OCI-LY1 (cell line): ENCODE data around the gene DCTD.

Experiments used
- H2AFZ ChIP-seq: fragments of 200-600 bp; sonication (generic), shearing (Covaris generic); 2 replicates; pipeline ENCODE4 v1.6.0; 2014; ENCODE audit warnings: antibody characterized with exemption, mild to moderate bottlenecking, low read length
- H3F3A ChIP-seq: fragments of 200-600 bp; sonication (generic), shearing (Covaris generic); 2 replicates; pipeline ENCODE4 v1.6.0; 2014; ENCODE audit warnings: mild to moderate bottlenecking, antibody characterized with exemption, low read length, moderate library complexity; ENCODE audit not compliant: insufficient read depth
- H3K27ac ChIP-seq: fragments of 200-600 bp; sonication (generic); 2 replicates; pipeline ENCODE4 v1.5.1; 2014; ENCODE audit warnings: low read length, mixed run types, mild to moderate bottlenecking, low read depth; ENCODE audit not compliant: poor library complexity, severe bottlenecking
- H3K27me3 ChIP-seq: fragments of 200-600 bp; sonication (generic); 2 replicates; pipeline ENCODE4 v1.6.0; 2014; ENCODE audit warnings: antibody characterized with exemption, mild to moderate bottlenecking, low read length, moderate library complexity; ENCODE audit not compliant: insufficient read depth
- H3K36me3 ChIP-seq: fragments of 200-600 bp; sonication (generic); 2 replicates; pipeline ENCODE4 v1.6.1; 2014; ENCODE audit warnings: mild to moderate bottlenecking, antibody characterized with exemption, low read length, moderate library complexity, mixed read lengths; ENCODE audit not compliant: insufficient read depth
- H3K4me1 ChIP-seq: fragments of 200-600 bp; sonication (generic); 2 replicates; pipeline ENCODE4 v1.5.1; 2014; ENCODE audit warnings: mild to moderate bottlenecking, low read length, moderate library complexity; ENCODE audit not compliant: insufficient read depth, severe bottlenecking
- H3K4me2 ChIP-seq: fragments of 200-600 bp; sonication (generic), shearing (Covaris generic); 2 replicates; pipeline ENCODE4 v1.6.1; 2014; ENCODE audit warnings: low read length
- H3K4me3 ChIP-seq: fragments of 200-600 bp; sonication (generic); 2 replicates; pipeline ENCODE4 v1.5.1; 2014; ENCODE audit warnings: low read length, low read depth, mild to moderate bottlenecking, mixed read lengths; ENCODE audit not compliant: poor library complexity, severe bottlenecking
- H3K79me2 ChIP-seq: fragments of 200-600 bp; shearing (Covaris generic); 2 replicates; pipeline ENCODE4 v1.6.1; 2016; ENCODE audit warnings: mixed run types, low read length, mixed read lengths; ENCODE audit not compliant: insufficient read depth
- H3K9ac ChIP-seq: fragments of 200-600 bp; sonication (generic), shearing (Covaris generic); 2 replicates; pipeline ENCODE4 v1.6.1; 2014; ENCODE audit warnings: mild to moderate bottlenecking, low read length, mixed read lengths
- H3K9me2 ChIP-seq: fragments of 200-600 bp; sonication (generic), shearing (Covaris generic); 2 replicates; pipeline ENCODE4 v1.6.1; 2014; ENCODE audit warnings: low read depth, mild to moderate bottlenecking, low read length, mixed read lengths
- H3K9me3 ChIP-seq: fragments of 200-600 bp; shearing (Covaris generic); 2 replicates; pipeline ENCODE4 v1.6.1; 2014; ENCODE audit warnings: low read length, mixed read lengths
- H4K20me1 ChIP-seq: fragments of 200-600 bp; sonication (generic), shearing (Covaris generic); 2 replicates; pipeline ENCODE4 v1.6.0; 2016; ENCODE audit warnings: mild to moderate bottlenecking, low read length; ENCODE audit not compliant: insufficient read depth
- EZH2 ChIP-seq: fragments of 200-600 bp; sonication (generic), shearing (Covaris generic); IDR thresholded peaks from 2 replicates; pipeline ENCODE4 v1.8.0; 2017; ENCODE audit warnings: borderline replicate concordance, mixed run types, mild to moderate bottlenecking, antibody characterized with exemption, low read length, moderate library complexity, mixed read lengths
- TF ChIP-seq, protein P1 (sequence below): fragments of 200-600 bp; sonication (generic), shearing (Covaris generic); IDR thresholded peaks from 2 replicates; pipeline ENCODE4 v1.5.1; 2017; ENCODE audit warnings: mild to moderate bottlenecking, antibody characterized with exemption, low read length, moderate library complexity, mixed read lengths

Gene DCTD

GRCh38 chr4:182880387-182881356, 36.5 kb downstream of the DCTD start:
- H3K27ac ChIP-seq: no peak overlapping the region
- TF ChIP-seq EZH2: no peak
- TF ChIP-seq, protein P1, sequence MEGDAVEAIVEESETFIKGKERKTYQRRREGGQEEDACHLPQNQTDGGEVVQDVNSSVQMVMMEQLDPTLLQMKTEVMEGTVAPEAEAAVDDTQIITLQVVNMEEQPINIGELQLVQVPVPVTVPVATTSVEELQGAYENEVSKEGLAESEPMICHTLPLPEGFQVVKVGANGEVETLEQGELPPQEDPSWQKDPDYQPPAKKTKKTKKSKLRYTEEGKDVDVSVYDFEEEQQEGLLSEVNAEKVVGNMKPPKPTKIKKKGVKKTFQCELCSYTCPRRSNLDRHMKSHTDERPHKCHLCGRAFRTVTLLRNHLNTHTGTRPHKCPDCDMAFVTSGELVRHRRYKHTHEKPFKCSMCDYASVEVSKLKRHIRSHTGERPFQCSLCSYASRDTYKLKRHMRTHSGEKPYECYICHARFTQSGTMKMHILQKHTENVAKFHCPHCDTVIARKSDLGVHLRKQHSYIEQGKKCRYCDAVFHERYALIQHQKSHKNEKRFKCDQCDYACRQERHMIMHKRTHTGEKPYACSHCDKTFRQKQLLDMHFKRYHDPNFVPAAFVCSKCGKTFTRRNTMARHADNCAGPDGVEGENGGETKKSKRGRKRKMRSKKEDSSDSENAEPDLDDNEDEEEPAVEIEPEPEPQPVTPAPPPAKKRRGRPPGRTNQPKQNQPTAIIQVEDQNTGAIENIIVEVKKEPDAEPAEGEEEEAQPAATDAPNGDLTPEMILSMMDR: no peak
- H3K9ac ChIP-seq: no peak overlapping the region
- H3K4me3 ChIP-seq: no peak overlapping the region
- H3K36me3 ChIP-seq: peaks cover 15% of the 10 kb centered on the region; the same call in 1 of the 2 replicates
- no peak overlapping the region for H3K4me2 ChIP-seq
- no peaks in the 10 kb centered on the region for H3K27me3 ChIP-seq
- peaks cover 3% of the 10 kb centered on the region; the same call in 1 of the 2 replicates for H3K9me3 ChIP-seq
- no peaks in the 10 kb centered on the region for H4K20me1 ChIP-seq
- H3K9me2 ChIP-seq: no peaks in the 10 kb centered on the region
- H3F3A ChIP-seq: no peaks in the 10 kb centered on the region
- no peak overlapping the region for H2AFZ ChIP-seq
- H3K79me2 ChIP-seq: no peaks in the 10 kb centered on the region
- no peaks in the 10 kb centered on the region for H3K4me1 ChIP-seq

- no peak overlapping the region for H3K27ac ChIP-seq
- no peak overlapping the region for H3K9ac ChIP-seq
- no peaks in the 10 kb centered on the region for H3K79me2 ChIP-seq
- H3K4me1 ChIP-seq: peaks cover 3% of the 10 kb centered on the region
- H3K27me3 ChIP-seq: no peaks in the 10 kb centered on the region
- no peak for TF ChIP-seq EZH2
- TF ChIP-seq, protein P1: no peak
- H3K4me2 ChIP-seq: no peak overlapping the region
- H3K9me2 ChIP-seq: no peaks in the 10 kb centered on the region
- H2AFZ ChIP-seq: no peak overlapping the region
- H3K9me3 ChIP-seq: no peaks in the 10 kb centered on the region
- H3F3A ChIP-seq: no peaks in the 10 kb centered on the region
- no peak overlapping the region for H3K4me3 ChIP-seq
- peaks cover 8% of the 10 kb centered on the region; the same call in 1 of the 2 replicates for H3K36me3 ChIP-seq
- H4K20me1 ChIP-seq: no peaks in the 10 kb centered on the region
Observed at GRCh38 chr4:182879913-182880312, 37.3 kb downstream of the DCTD start.

DNA sequence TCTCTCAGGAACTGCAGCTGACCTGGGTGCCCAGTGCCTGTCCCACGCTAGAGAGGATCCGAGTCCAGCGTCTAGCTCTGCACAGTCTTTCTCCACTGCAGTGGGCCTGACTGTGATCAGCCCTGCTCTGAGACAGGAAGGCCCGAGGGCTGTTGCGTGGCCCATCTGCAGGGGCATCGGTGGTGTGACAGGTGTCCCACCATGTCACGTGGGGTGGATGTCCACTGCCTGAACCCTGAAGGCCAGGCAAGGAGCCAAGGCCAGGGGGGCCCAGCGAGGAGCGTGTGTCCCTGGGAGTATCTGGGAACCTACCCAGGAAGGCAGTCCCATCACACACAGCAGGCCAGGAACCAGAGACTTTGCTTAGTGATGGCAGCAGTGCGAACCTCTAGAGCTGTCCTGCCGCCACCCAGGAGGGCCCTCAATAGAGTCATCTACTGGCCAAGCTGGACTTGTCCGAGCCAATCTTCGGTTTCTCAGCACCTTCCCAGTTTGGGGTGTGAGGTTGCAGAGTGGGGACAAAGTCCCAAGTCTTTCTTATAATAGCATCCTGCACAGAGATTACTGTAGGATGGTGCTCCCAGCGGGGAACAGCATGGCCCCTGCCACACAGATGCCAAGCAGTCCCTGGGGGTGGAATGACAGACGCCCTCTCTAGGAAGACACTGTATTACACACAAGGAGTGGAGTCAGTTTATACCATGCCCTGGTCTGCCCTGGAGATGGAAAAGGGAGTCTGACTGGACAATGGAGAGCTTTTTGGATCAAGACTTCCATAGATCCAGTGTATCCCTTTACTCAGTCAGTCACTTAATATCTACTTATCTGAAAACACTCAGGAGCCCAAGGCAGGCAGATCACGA, 38.3 kb downstream of the DCTD start:
- H4K20me1 ChIP-seq: no peaks in the 10 kb centered on the region
- 0 out of 2 replicates have a peak, but pooled peaks cover 3% of the 10 kb centered on the region for H3K36me3 ChIP-seq
- no peak overlapping the region for H3K9ac ChIP-seq
- H3K4me2 ChIP-seq: no peak overlapping the region
- H3K9me3 ChIP-seq: no peaks in the 10 kb centered on the region
- H2AFZ ChIP-seq: no peak overlapping the region
- H3F3A ChIP-seq: no peaks in the 10 kb centered on the region
- H3K27ac ChIP-seq: no peak overlapping the region
- H3K4me3 ChIP-seq: no peak overlapping the region
- H3K4me1 ChIP-seq: peaks cover 14% of the 10 kb centered on the region
- no peaks in the 10 kb centered on the region for H3K9me2 ChIP-seq
- H3K79me2 ChIP-seq: no peaks in the 10 kb centered on the region
- H3K27me3 ChIP-seq: no peaks in the 10 kb centered on the region
- TF ChIP-seq, protein P1: no peak
- TF ChIP-seq EZH2: no peak
